ENCODE results near the gene FSD1.
A peak's percentile ranks its signal among the peaks of the same experiment; 100 is the strongest.
"Not testable (repeated sequence)": the region's sequence is repeated elsewhere in the genome, so short reads cannot be mapped to it uniquely, and the experiment has no call there.

Gene FSD1

GRCh38 chr19:4345342-4346019 is 41.1 kb downstream of the FSD1 start:
- no peak for DNase-seq (ENCODE audit: low spot score)

- no peak for DNase-seq (ENCODE audit: low spot score)
These were observed 41.6 kb downstream of the FSD1 start for GRCh38 chr19:4346020-4346383.

- DNase-seq (ENCODE audit: low spot score): no peak
These were observed 43.1 kb downstream of the FSD1 start for GRCh38 chr19:4347521-4347920.

GRCh38 chr19:4349225-4349624 is 44.8 kb downstream of the FSD1 start:
- not testable (repeated sequence) for DNase-seq (ENCODE audit: low spot score)

GRCh38 chr19:4350111-4350510 is 45.7 kb downstream of the FSD1 start:
- no peak for DNase-seq (ENCODE audit: low spot score)

- DNase-seq (ENCODE audit: low spot score): no peak
These were observed 46.3 kb downstream of the FSD1 start for GRCh38 chr19:4350726-4351125.

GRCh38 chr19:4352701-4353121 is 48.3 kb downstream of the FSD1 start:
- peak; percentile 66 for DNase-seq (ENCODE audit: low spot score)

GRCh38 chr19:4354282-4354681 is 49.9 kb downstream of the FSD1 start:
- no peak for DNase-seq (ENCODE audit: low spot score)

- no peak for DNase-seq (ENCODE audit: low spot score)
These were observed 50.5 kb downstream of the FSD1 start for GRCh38 chr19:4354897-4355296.

- DNase-seq (ENCODE audit: low spot score): no peak
These were observed 52.8 kb downstream of the FSD1 start for GRCh38 chr19:4357095-4357797.

GRCh38 chr19:4357921-4358326 is 53.5 kb downstream of the FSD1 start:
- DNase-seq (ENCODE audit: low spot score): no peak

GRCh38 chr19:4358709-4359626 is 54.6 kb downstream of the FSD1 start:
- DNase-seq (ENCODE audit: low spot score): no peak

GRCh38 chr19:4359627-4360000 is 55.2 kb downstream of the FSD1 start:
- no peak for DNase-seq (ENCODE audit: low spot score)

- no peak for DNase-seq (ENCODE audit: low spot score)
These were observed 55.7 kb downstream of the FSD1 start for GRCh38 chr19:4360081-4360569.

- DNase-seq (ENCODE audit: low spot score): no peak
These were observed 56.3 kb downstream of the FSD1 start for GRCh38 chr19:4360641-4361151.

- no peak for DNase-seq (ENCODE audit: low spot score)
These were observed 57.0 kb downstream of the FSD1 start for GRCh38 chr19:4361152-4362046.

- no peak for DNase-seq (ENCODE audit: low spot score)
These were observed 57.9 kb downstream of the FSD1 start for GRCh38 chr19:4362101-4362828.

- DNase-seq (ENCODE audit: low spot score): peak; percentile 42
These were observed 58.6 kb downstream of the FSD1 start for GRCh38 chr19:4362831-4363545.

- no peak for DNase-seq (ENCODE audit: low spot score)
These were observed 59.3 kb downstream of the FSD1 start for GRCh38 chr19:4363571-4364304.

All from RKO (cell line).